Measurements from ENCODE around the gene SEMA3B. TPM values are rescaled to one million over a fixed set of nuclear protein-coding genes. Genes with fewer than 3 reads are reported as not detected.
A peak's percentile ranks its signal among the peaks of the same experiment; 100 is the strongest.

SEMA3B gene
- total RNA-seq, 1 donor from 2014 or later: 0.68 TPM

DNA sequence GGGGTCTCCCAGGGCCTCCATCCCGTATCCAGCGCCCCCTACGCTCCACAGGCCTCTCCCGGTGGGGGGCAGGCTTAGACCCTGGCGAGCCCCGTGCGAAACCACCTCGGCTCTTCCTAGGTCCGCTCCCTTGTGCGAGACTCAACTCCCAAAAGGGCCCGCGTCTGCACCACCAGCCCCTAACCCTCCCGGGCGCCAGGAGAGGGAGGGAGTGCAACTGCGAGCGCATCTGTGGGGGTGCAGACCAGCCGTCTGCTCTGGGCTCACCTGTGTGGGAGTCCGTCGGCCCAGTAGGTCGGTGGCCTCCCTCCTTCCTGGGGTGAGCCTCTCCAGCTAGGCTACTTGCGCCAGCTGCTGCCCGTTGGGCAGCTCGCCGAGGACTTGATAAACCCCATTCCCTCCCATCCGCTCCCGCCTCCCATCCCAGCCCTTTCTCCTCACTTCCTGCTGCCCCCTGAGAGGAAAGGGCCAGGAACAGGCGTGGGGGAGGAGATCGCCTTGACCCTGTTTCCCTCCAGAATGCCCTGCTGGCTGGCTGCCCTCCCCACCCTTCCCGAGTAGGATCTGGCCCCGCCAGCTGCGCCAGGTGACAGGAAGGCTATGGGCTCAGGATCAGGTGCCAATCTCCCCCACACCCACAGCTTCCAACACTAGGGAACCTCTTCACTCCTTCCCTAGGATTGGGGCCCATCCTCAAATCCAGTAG is 53.6 kb downstream of the SEMA3B start, which contains the start of gene HYAL2:
Gene HYAL2 (minus strand): TSS at position 360 of the 706 bp plus-strand sequence. CDS start 2,256 bp downstream, outside the sequence.
- Mint-ChIP-seq H3K4me3 (ENCODE audit: low read depth) (peak within 1 kb of the TSS; percentile 74), H3K4me1 (ENCODE audit: low read depth) (peaks cover 11% of the 10 kb centered on the region), H3K27ac (peak within 1 kb of the TSS; percentile 92), H3K36me3 (ENCODE audit: low read depth) (peaks cover 23% of the 10 kb centered on the region), H3K27me3 (ENCODE audit: low read depth) (no peaks in the 10 kb centered on the region), H3K9me3 (no peaks in the 10 kb centered on the region)
- intact Hi-C loops (cut with micrococcal nuclease): loop anchor here (5.0 kb wide), 1 partner anchor 85 kb away; the partner anchor contains the start of gene GNAI2
- no peak for DNase-seq (ENCODE audit: low spot score)

DNA sequence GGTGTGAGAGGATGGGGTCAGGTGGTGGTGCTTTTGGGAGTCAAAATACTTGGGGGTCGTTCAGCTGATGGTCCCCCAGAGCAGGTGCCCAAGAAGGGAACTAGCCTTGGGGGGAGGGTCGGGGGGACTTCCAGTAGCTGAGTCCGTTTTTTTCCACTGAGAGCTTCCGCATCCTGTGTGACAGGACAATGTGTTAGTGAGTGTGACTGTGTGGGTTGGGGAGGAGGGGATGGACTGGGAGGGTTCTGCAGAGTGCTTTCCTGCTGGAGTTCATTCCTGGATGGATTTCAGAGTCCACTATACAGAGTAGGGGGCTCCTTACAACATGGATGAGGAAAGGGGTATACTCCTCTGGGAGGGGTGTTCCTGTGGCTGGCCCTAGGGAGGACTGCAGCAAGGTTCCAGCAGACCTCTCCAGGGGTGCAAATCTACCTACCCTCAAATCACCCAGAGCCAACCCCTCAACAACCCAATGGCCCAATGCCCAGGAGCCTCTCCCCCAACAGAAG is 54.2 kb downstream of the SEMA3B start:
- Mint-ChIP-seq H3K9me3 (no peaks in the 10 kb centered on the region), H3K4me3 (ENCODE audit: low read depth) (peak overlapping the region; percentile 8), H3K27me3 (ENCODE audit: low read depth) (no peaks in the 10 kb centered on the region), H3K4me1 (ENCODE audit: low read depth) (peaks cover 11% of the 10 kb centered on the region), H3K36me3 (ENCODE audit: low read depth) (peaks cover 25% of the 10 kb centered on the region), H3K27ac (no peak overlapping the region)
- intact Hi-C loops (cut with micrococcal nuclease): loop anchor here (5.0 kb wide), 1 partner anchor 86 kb away; the partner anchor contains the start of gene GNAI2
- DNase-seq (ENCODE audit: low spot score): no peak

DNA sequence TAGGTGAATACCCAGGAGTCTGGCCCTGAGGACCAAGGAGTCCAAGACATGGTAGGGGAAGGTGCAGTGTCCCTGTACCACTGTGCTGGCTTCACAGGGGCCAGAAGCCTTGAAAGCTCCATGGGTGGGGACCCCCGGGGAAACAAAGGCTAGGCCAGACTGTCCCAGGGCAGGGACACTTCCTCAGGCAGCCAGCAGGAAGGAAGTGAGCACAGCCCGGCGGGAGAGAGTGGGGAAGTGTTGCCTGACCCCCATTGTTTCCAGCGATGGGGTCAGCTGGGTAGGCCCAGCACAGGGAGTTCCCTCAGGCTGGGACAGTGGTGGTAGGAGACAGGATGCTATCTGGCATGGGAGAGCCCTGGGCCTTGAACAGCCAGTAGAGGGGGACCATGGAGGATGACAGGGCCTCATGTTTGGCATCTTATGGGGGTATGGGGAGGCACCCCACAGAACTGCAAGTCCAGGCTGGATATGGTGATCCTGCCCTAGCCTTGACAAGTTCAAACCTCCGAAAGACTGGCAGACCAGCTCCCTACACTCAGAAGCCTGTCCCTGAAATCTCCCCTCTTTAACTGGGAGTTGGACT is 54.8 kb downstream of the SEMA3B start:
- no peak overlapping the region for H3K4me3 Mint-ChIP-seq (ENCODE audit: low read depth)
- peaks cover 16% of the 10 kb centered on the region for H3K4me1 Mint-ChIP-seq (ENCODE audit: low read depth)
- H3K9me3 Mint-ChIP-seq: no peaks in the 10 kb centered on the region
- H3K27me3 Mint-ChIP-seq (ENCODE audit: low read depth): no peaks in the 10 kb centered on the region
- no peak for DNase-seq (ENCODE audit: low spot score)
- H3K27ac Mint-ChIP-seq: no peak overlapping the region
- intact Hi-C loops (cut with micrococcal nuclease): loop anchor here (1.0 to 5.0 kb wide), 2 partner anchors 49 to 86 kb away; partner anchors contain the start of gene GNAI2
- H3K36me3 Mint-ChIP-seq (ENCODE audit: low read depth): peaks cover 27% of the 10 kb centered on the region

DNA sequence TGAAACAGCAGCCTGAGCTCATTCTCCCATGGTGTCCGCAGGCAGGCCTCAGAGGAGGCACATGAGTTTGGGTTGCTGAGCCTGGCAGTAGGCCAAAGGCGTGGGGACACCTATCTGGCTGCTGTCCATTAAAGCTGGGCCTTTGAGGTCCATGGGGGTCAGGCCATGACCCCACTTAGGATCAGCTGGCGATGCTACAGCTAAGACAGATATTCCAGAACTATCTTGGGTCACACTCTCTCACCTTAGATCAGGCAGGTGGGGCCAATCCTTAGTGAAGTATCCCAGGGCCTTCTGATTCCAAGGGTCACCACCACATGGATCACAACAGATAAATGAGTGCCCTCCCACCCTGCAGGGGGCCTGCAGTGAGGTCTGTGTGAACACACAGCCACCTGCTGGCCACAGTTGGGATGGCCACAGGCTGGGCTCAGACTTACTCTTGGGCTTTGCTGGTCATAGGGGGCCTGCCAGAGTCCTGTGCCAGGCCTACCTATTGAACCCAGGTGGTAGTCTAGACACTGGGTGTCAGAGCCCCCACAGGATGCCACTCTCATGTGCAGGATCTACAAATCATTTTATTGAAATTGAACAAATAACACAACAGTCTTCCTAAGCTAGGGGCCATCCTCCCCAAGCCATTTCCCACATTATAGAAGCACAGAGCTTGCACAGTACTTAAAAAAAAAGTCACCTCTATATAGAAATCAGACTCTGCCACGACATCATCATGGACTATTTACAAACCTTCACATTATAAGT is 55.6 kb downstream of the SEMA3B start:
- Mint-ChIP-seq H3K4me1 (ENCODE audit: low read depth) (peaks cover 16% of the 10 kb centered on the region), H3K27ac (no peak overlapping the region), H3K4me3 (ENCODE audit: low read depth) (peak overlapping the region; percentile 21), H3K9me3 (no peaks in the 10 kb centered on the region), H3K36me3 (ENCODE audit: low read depth) (peaks cover 24% of the 10 kb centered on the region), H3K27me3 (ENCODE audit: low read depth) (no peaks in the 10 kb centered on the region)
- no peak for DNase-seq (ENCODE audit: low spot score)
- intact Hi-C loops (cut with micrococcal nuclease): loop anchor here (1.0 to 5.0 kb wide), 2 partner anchors 50 to 87 kb away; partner anchors contain the start of gene GNAI2

DNA sequence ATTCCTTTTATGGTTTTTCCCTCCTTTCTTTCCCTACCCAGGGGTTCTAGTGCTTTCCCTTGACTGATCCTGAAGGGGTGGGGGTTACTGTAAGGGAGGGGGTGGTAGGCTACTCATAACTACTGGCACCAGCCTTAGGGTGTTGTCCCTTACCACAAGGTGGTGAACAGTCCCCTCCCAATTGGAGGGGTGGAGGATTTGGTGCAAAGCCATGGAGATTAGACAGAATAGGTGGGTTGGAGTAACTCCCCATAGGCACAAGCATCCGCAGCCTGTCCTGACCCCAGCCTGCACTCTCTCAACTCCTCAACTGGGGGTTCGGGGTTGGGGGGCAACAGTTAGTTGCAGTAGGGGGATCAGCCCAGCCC is 56.1 kb downstream of the SEMA3B start:
- intact Hi-C loops (cut with micrococcal nuclease): no loop called here
- peaks cover 16% of the 10 kb centered on the region for H3K4me1 Mint-ChIP-seq (ENCODE audit: low read depth)
- no peaks in the 10 kb centered on the region for H3K27me3 Mint-ChIP-seq (ENCODE audit: low read depth)
- peak overlapping the region; percentile 30 for H3K4me3 Mint-ChIP-seq (ENCODE audit: low read depth)
- peaks cover 29% of the 10 kb centered on the region for H3K36me3 Mint-ChIP-seq (ENCODE audit: low read depth)
- no peaks in the 10 kb centered on the region for H3K9me3 Mint-ChIP-seq
- H3K27ac Mint-ChIP-seq: no peak overlapping the region
- no peak for DNase-seq (ENCODE audit: low spot score)

DNA sequence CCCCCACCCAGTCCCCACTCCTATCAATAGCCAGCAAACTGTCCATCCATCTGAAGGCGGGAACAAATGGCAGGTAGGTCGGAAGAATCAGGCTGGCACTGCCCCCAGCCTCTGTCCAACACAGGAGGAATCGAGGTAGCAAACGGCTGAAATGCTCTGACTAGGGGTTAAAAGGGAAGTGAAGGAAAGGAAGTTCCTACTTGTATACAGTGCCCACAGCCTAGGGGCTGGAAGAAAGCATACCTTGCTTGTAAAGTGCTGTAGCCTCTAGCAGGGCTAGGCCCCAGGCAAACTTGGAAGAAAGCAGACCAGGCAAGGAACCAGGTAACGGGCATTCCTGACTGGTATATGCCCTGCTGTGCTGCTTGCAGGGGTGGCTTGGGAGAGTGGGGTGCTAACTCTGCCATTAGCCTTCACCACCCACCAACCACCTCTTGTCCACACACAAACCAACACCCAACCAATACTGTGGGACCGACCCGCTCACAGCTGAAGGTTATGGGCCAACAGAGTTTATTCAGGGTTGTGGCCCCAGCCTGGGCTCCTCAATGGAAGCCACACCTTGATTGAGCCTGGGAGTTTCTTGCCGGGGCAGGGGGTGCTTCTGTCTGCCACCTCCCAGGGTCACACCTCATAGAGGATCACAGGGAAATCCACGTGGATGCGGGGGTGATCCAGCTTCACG is 56.7 kb downstream of the SEMA3B start:
- Mint-ChIP-seq H3K27me3 (ENCODE audit: low read depth) (no peaks in the 10 kb centered on the region), H3K4me3 (ENCODE audit: low read depth) (peak overlapping the region; percentile 30), H3K27ac (no peak overlapping the region)

DNA sequence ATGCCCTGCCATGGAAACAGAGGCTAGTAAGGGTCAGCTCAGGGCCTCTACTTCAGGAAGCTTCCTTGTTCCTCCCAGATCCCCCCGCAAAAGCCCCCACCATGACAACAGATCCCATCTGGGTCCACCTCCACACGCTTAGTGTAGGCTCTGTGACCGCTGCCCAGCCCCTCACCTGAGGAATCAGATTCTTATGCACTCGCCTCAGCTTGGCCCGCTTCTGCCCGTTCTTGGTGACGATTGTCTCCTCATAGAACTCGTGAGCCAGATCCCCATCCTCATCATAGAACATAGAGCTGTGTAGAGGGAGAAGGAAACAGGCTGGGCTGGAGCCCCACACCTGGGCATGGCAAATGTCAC is 57.2 kb downstream of the SEMA3B start:
- DNase-seq (ENCODE audit: low spot score): no peak
- H3K4me1 Mint-ChIP-seq (ENCODE audit: low read depth): peaks cover 14% of the 10 kb centered on the region
- H3K27me3 Mint-ChIP-seq (ENCODE audit: low read depth): no peaks in the 10 kb centered on the region
- H3K4me3 Mint-ChIP-seq (ENCODE audit: low read depth): peak overlapping the region; percentile 5
- intact Hi-C loops (cut with micrococcal nuclease): no loop called here
- H3K27ac Mint-ChIP-seq: no peak overlapping the region
- no peaks in the 10 kb centered on the region for H3K9me3 Mint-ChIP-seq
- peaks cover 38% of the 10 kb centered on the region for H3K36me3 Mint-ChIP-seq (ENCODE audit: low read depth)

More for the DNA sequence above, 56.7 kb downstream of the SEMA3B start:
- intact Hi-C loops (cut with micrococcal nuclease): no loop called here
- DNase-seq (ENCODE audit: low spot score): no peak
- Mint-ChIP-seq H3K4me1 (ENCODE audit: low read depth) (peaks cover 14% of the 10 kb centered on the region), H3K9me3 (no peaks in the 10 kb centered on the region), H3K36me3 (ENCODE audit: low read depth) (peaks cover 33% of the 10 kb centered on the region)

DNA sequence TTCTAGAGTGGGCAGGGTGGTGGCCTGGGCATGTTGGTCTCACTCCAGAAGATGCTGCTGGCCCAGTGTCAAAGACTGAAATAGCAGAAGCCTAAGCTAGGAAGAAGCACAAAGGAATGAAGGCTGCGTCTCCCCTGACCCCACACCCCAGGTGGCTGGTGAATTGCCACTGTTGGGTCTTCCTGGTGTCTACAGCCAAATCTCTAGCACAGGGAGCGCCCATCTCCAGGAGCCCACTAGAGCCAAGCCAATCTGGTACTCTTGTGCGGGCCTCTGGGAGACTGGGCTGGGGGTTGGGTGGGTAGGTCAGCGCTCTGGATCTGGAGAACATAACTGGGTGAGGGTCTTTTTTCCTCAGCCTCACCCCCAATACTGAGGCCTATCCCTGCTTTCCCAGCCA is 58.2 kb downstream of the SEMA3B start:
- no peak for DNase-seq (ENCODE audit: low spot score)
- Mint-ChIP-seq H3K27me3 (ENCODE audit: low read depth) (no peaks in the 10 kb centered on the region), H3K9me3 (no peaks in the 10 kb centered on the region), H3K4me1 (ENCODE audit: low read depth) (peaks cover 14% of the 10 kb centered on the region), H3K36me3 (ENCODE audit: low read depth) (peaks cover 48% of the 10 kb centered on the region), H3K4me3 (ENCODE audit: low read depth) (peak overlapping the region; percentile 90), H3K27ac (no peak overlapping the region)
- intact Hi-C loops (cut with micrococcal nuclease): no loop called here

Other genes with a start within 250 kb of the SEMA3B start
- gene RBM5, start 180.2 kb upstream of the SEMA3B start, total RNA-seq: 139 and 144 TPM in 2 replicates
- gene SEMA3F, start 113.8 kb upstream of the SEMA3B start, total RNA-seq: 0.11 and 0.21 TPM in 2 replicates
- gene GNAT1, start 77.5 kb upstream of the SEMA3B start, total RNA-seq: not detected in 2 replicates
- gene SLC38A3, start 63.9 kb upstream of the SEMA3B start, total RNA-seq: not detected in 2 replicates
- 267 and 269 TPM in 2 replicates for gene GNAI2, start 32.9 kb upstream of the SEMA3B start, total RNA-seq
- not detected in 2 replicates for gene LSMEM2, start 9.9 kb downstream of the SEMA3B start, total RNA-seq
- gene IFRD2, start 23.3 kb downstream of the SEMA3B start, total RNA-seq: 154 and 164 TPM in 2 replicates
- gene HYAL3, start 30.3 kb downstream of the SEMA3B start, total RNA-seq: 10.8 TPM in 2 replicates
- gene NAA80, start 30.3 kb downstream of the SEMA3B start, total RNA-seq: 24.9 and 25.0 TPM in 2 replicates
- gene HYAL1, start 34.4 kb downstream of the SEMA3B start, total RNA-seq: 0.23 and 0.59 TPM in 2 replicates
- gene HYAL2, start 53.6 kb downstream of the SEMA3B start, total RNA-seq: 14.9 and 15.2 TPM in 2 replicates
- gene TUSC2, start 59.1 kb downstream of the SEMA3B start, total RNA-seq: 23.7 and 23.9 TPM in 2 replicates
- 71.2 and 74.2 TPM in 2 replicates for gene RASSF1, start 71.7 kb downstream of the SEMA3B start, total RNA-seq
- 0.94 and 1.8 TPM in 2 replicates for gene ZMYND10, start 76.6 kb downstream of the SEMA3B start, total RNA-seq
- 34.5 and 42.7 TPM in 2 replicates for gene NPRL2, start 81.6 kb downstream of the SEMA3B start, total RNA-seq
- gene CYB561D2, start 81.7 kb downstream of the SEMA3B start, total RNA-seq: 22.9 and 24.6 TPM in 2 replicates
- 17.8 and 19.2 TPM in 2 replicates for gene TMEM115, start 90.4 kb downstream of the SEMA3B start, total RNA-seq
- gene CACNA2D2, start 234.5 kb downstream of the SEMA3B start, total RNA-seq: 0.46 and 0.59 TPM in 2 replicates

Measured in activated T-helper 2 cell treated with anti-CD3 and anti-CD28 coated beads, Interferon-gamma antibody, Interleukin-2, Interleukin-4, amounts not matched to agents 10 μg/mL and 5 μg/mL and 100 μg/mL, durations not matched to agents 14 hours and 24 hours and 36 hours (primary cell).